Endothelial cell of umbilical vein (primary cell): Measurements from ENCODE around the gene CHSY1. TPM values are rescaled to one million over a fixed set of nuclear protein-coding genes. Genes with fewer than 3 reads are reported as not detected.

Source experiments
- BruUV-seq: library from RNA; stranded (reverse); fragments of 400-500 nt; replicated peaks from 2 replicates; lab custom pipeline; 2021; lab: Mats Ljungman, UMichigan
- CTCF ChIA-PET: fragments of 300-600, 350-600 bp; sonication (Branson Sonifier 250); formaldehyde crosslinking; loops from one replicate; lab custom pipeline; 2021; ENCODE audit warnings: antibody characterized with exemption, inconsistent platforms; lab: Charles Lee
- POLR2A ChIA-PET: fragments of 300-600, 350-600 bp; sonication (Branson Sonifier 250); formaldehyde crosslinking; loops from one replicate; lab custom pipeline; 2021; ENCODE audit warnings: antibody characterized with exemption, inconsistent platforms; lab: Charles Lee
- DNase-seq: peaks from one replicate; pipeline ENCODE4 v3.0.0-alpha.2; 2011; ENCODE audit warnings: low read depth, low spot score
- FAIRE-seq: peaks from 2 replicates; lab custom pipeline; 2011; peaks lifted over from hg19 to GRCh38; lab: Jason Lieb, UNC
- H2AFZ ChIP-seq: 2 replicates; pipeline ENCODE4 v1.6.0; 2012; ENCODE audit warnings: low read depth, low read length, control low read depth, inconsistent platforms
- H3K27ac ChIP-seq: 2 replicates; pipeline ENCODE4 v1.5.1; 2011; ENCODE audit warnings: low read depth, mild to moderate bottlenecking, control low read depth, low read length, moderate library complexity; ENCODE audit not compliant: insufficient read depth
- H3K27me3 ChIP-seq, 2 experiments: 2 replicates each; pipeline versions ENCODE4 v1.6.0 to v1.6.1; 2011; ENCODE audit warnings: low read length in 2 of 2, mixed read lengths in 1 of 2; ENCODE audit not compliant: control insufficient read depth in 2 of 2, insufficient read depth in 2 of 2
- H3K36me3 ChIP-seq, 2 experiments: 2 replicates in 1 of 2; 3 replicates in 1 of 2; pipeline ENCODE4 v1.5.1; 2011; ENCODE audit warnings: low read length in 2 of 2, mild to moderate bottlenecking in 1 of 2, moderate library complexity in 1 of 2; ENCODE audit not compliant: control insufficient read depth in 2 of 2, insufficient read depth in 2 of 2; ENCODE audit errors: extremely low read depth in 1 of 2
- H3K4me1 ChIP-seq: 3 replicates; pipeline ENCODE4 v1.5.1; 2011; ENCODE audit warnings: mild to moderate bottlenecking, low read length; ENCODE audit not compliant: control insufficient read depth, insufficient read depth; ENCODE audit errors: extremely low read depth
- H3K4me2 ChIP-seq: 2 replicates; pipeline ENCODE4 v1.6.1; 2011; ENCODE audit warnings: low read length, control low read depth, mixed read lengths; ENCODE audit not compliant: insufficient read depth
- H3K4me3 ChIP-seq, 3 experiments: fragments of 200-600 bp in 1 of 3; sonication (generic), shearing (Covaris generic) in 1 of 3; replicated peaks in 1 of 3; 2 replicates each; pipeline ENCODE4 v1.5.1; 2011 to 2016; ENCODE audit warnings: control low read depth in 3 of 3, low read length in 3 of 3, mild to moderate bottlenecking in 2 of 3, inconsistent platforms in 1 of 3, low read depth in 1 of 3, moderate library complexity in 1 of 3; ENCODE audit not compliant: insufficient read depth in 1 of 3
- H3K79me2 ChIP-seq: 2 replicates; pipeline ENCODE4 v1.6.0; 2012; ENCODE audit warnings: low read length, inconsistent platforms; ENCODE audit not compliant: control insufficient read depth, insufficient read depth
- H3K9ac ChIP-seq: replicated peaks from 2 replicates; pipeline ENCODE3; 2011; ENCODE audit warnings: low read length, control low read depth; ENCODE audit not compliant: insufficient read depth; ENCODE audit errors: extremely low read depth
- H3K9me1 ChIP-seq: replicated peaks from 3 replicates; pipeline ENCODE4 v1.6.0; 2011; ENCODE audit warnings: mild to moderate bottlenecking, low read length; ENCODE audit not compliant: control insufficient read depth, insufficient read depth; ENCODE audit errors: extremely low read depth
- H3K9me3 ChIP-seq: replicated peaks from 2 replicates; pipeline ENCODE4 v1.5.1; 2012; ENCODE audit warnings: low read length, inconsistent platforms; ENCODE audit not compliant: control insufficient read depth, insufficient read depth
- H4K20me1 ChIP-seq: replicated peaks from 2 replicates; pipeline ENCODE3; 2011; ENCODE audit warnings: mild to moderate bottlenecking, low read length; ENCODE audit not compliant: control insufficient read depth, insufficient read depth; ENCODE audit errors: extremely low read depth
- CTCF ChIP-seq, 2 donors: IDR thresholded peaks; 1 replicate in 1 of 2; 2 replicates in 1 of 2; pipeline ENCODE4 v1.5.1; 2011; ENCODE audit warnings: low read length in 2 of 2, mild to moderate bottlenecking in 2 of 2, moderate library complexity in 2 of 2, control low read depth in 1 of 2, inconsistent platforms in 1 of 2, low read depth in 1 of 2; ENCODE audit not compliant: insufficient read depth in 1 of 2; ENCODE audit errors: extremely low read depth in 1 of 2
- EZH2 ChIP-seq: IDR thresholded peaks from 2 replicates; pipeline ENCODE4 v1.6.1; 2012; ENCODE audit warnings: borderline replicate concordance, low read depth, mild to moderate bottlenecking, moderate library complexity, low read length, inconsistent platforms; ENCODE audit not compliant: severe bottlenecking
- FOS ChIP-seq: IDR thresholded peaks from 2 replicates; pipeline ENCODE4 v1.6.1; 2011; ENCODE audit warnings: mild to moderate bottlenecking, low read length, moderate library complexity, borderline replicate concordance; ENCODE audit not compliant: insufficient read depth
- GATA2 ChIP-seq: IDR thresholded peaks from 2 replicates; pipeline ENCODE4 v1.7.0; 2011; ENCODE audit warnings: low read depth, mild to moderate bottlenecking, moderate library complexity, mixed read lengths, low read length; ENCODE audit not compliant: insufficient read length, insufficient read depth
- JUN ChIP-seq: IDR thresholded peaks from 2 replicates; pipeline ENCODE4 v1.6.1; 2011; ENCODE audit warnings: borderline replicate concordance, low read depth; ENCODE audit not compliant: insufficient read length, insufficient read depth
- MAX ChIP-seq: IDR thresholded peaks from 2 replicates; pipeline ENCODE4 v1.6.1; 2011; ENCODE audit not compliant: insufficient read depth, insufficient read length
- MYC ChIP-seq: IDR thresholded peaks from one replicate; pipeline ENCODE4 v1.6.1; 2011; ENCODE audit warnings: mild to moderate bottlenecking, low read depth, low read length
- POLR2A ChIP-seq: IDR thresholded peaks from 2 replicates; pipeline ENCODE4 v1.6.1; 2012; ENCODE audit warnings: low read depth, mild to moderate bottlenecking, control low read depth, low read length
- POLR2AphosphoS5 ChIP-seq: IDR thresholded peaks from 2 replicates; pipeline ENCODE4 v1.6.1; 2012; ENCODE audit warnings: low read depth, mild to moderate bottlenecking, control low read depth, low read length, moderate library complexity; ENCODE audit not compliant: insufficient read depth
- dilution Hi-C: fragments of 300-500 bp; cut with MboI; formaldehyde crosslinking; loops from one replicate; pipeline ENCODE4 v1.15.0; 2019; ENCODE audit warnings: low sequenced_read_pairs; ENCODE audit not compliant: extremely low pct_ligation_motif_present
- intact Hi-C: fragments of 100-400 bp; cut with micrococcal nuclease; formaldehyde crosslinking; loops from one replicate; pipeline ENCODE4 v1.10.0; 2022
- polyA plus RNA-seq, 4 experiments: library from polyadenylated mRNA; depleted of rRNA in 3 of 4; stranded (reverse) in 3 of 4; unstranded in 1 of 4; fragments of >200 nt; gene quantifications; 2 replicates each; pipeline versions ENCODE4 v1.2.1 to v1.2.3, GENCODE V29; 2011 to 2012; ENCODE audit warnings: missing spikeins in 1 of 4
- total RNA-seq: library from RNA; stranded (reverse); gene quantifications from 2 replicates; pipeline ENCODE4 v1.2.3, GENCODE V29; 2021

Gene CHSY1
- total and polyA plus RNA-seq, 2 donors (not counting 3 experiments of a cell fraction or from before 2014, with no cell fraction given), result 23.7 to 50.8 TPM

GRCh38 chr15:101252836-101253235, 988 bp upstream of the CHSY1 start:
- dilution Hi-C loops, result no loop called here
- BruUV-seq, result no TSS peak

More at GRCh38 chr15:101252836-101253235, 988 bp upstream of the CHSY1 start:
- H3K36me3 ChIP-seq, result no peaks in the 10 kb centered on the region
- H4K20me1 ChIP-seq, result no peaks in the 10 kb centered on the region
- peak overlapping the region; percentile 70 for H3K27ac ChIP-seq
- CTCF ChIA-PET, result interaction anchor here (1.0 to 1.9 kb wide), 5 partner anchors 9 to 232 kb away, joined by 3 to 14 read pairs (median 7); no protein-coding TSS in a partner anchor
- intact Hi-C loops, result loop anchor here (1.0 to 10.0 kb wide), 4 partner anchors 70 to 648 kb away; partner anchors contain the start of genes ASB7 and LINS1
- no peaks in the 10 kb centered on the region for H3K9me1 ChIP-seq
- POLR2A ChIA-PET, result interaction anchor here (1.2 kb wide), 2 partner anchors 76 to 86 kb away, joined by 4 to 6 read pairs; no protein-coding TSS in a partner anchor
- H3K4me1 ChIP-seq, result peaks cover 26% of the 10 kb centered on the region
- TF ChIP-seq MAX (no peak), EZH2 (no peak), GATA2 (no peak), JUN (no peak), MYC (no peak), POLR2AphosphoS5 (no peak), FOS (no peak), CTCF (IDR thresholded peaks at IDR 0.05; ENCODE audit: extremely low read depth in 1 of 2, insufficient read depth in 1 of 2, low read depth in 1 of 2, low read length in 2 of 2) (no peak), POLR2A (no peak)
- DNase-seq (no peak), FAIRE-seq (no peak)
- H3K9ac ChIP-seq, result peak overlapping the region; percentile 59
- no peaks in the 10 kb centered on the region for H3K27me3 ChIP-seq
- peak overlapping the region; percentile 86 for H2AFZ ChIP-seq
- H3K79me2 ChIP-seq, result peaks cover 31% of the 10 kb centered on the region
- H3K4me3 ChIP-seq, result peak overlapping the region; percentile 53 to 86 (median 68)
- H3K4me2 ChIP-seq, result peak overlapping the region; percentile 82
- no peaks in the 10 kb centered on the region for H3K9me3 ChIP-seq
